Effector memory CD4-positive, alpha-beta T cell (primary cell): ENCODE measurements around the gene SSMEM1.
"Not testable (repeated sequence)": the region's sequence is repeated elsewhere in the genome, so short reads cannot be mapped to it uniquely, and the experiment has no call there.

ENCODE experiments used
- DNase-seq, 3 donors: peaks; one replicate each; pipeline ENCODE4 v3.0.0-alpha.2; 2020
- H3K27ac ChIP-seq: 2 replicates; pipeline ENCODE4 v1.7.0; 2013; ENCODE audit warnings: mild to moderate bottlenecking, low read length, moderate library complexity; ENCODE audit not compliant: insufficient read depth, poor library complexity, severe bottlenecking
- H3K27me3 ChIP-seq: replicated peaks from 2 replicates; pipeline ENCODE4 v1.7.0; 2013; ENCODE audit warnings: mild to moderate bottlenecking, low read length; ENCODE audit not compliant: insufficient read depth, control insufficient read depth, poor library complexity, severe bottlenecking
- H3K36me3 ChIP-seq: 2 replicates; pipeline ENCODE4 v1.7.0; 2013; ENCODE audit warnings: mild to moderate bottlenecking, low read length, moderate library complexity; ENCODE audit not compliant: control insufficient read depth, insufficient read depth
- H3K4me1 ChIP-seq: 2 replicates; pipeline ENCODE4 v1.7.0; 2013; ENCODE audit warnings: low read length, mild to moderate bottlenecking; ENCODE audit not compliant: control insufficient read depth, insufficient read depth, poor library complexity, severe bottlenecking
- H3K4me3 ChIP-seq: 2 replicates; pipeline ENCODE4 v1.7.0; 2013; ENCODE audit warnings: low read length, low read depth, mild to moderate bottlenecking; ENCODE audit not compliant: insufficient read depth, poor library complexity, severe bottlenecking
- H3K9me3 ChIP-seq: 2 replicates; pipeline ENCODE4 v1.7.0; 2013; ENCODE audit warnings: mild to moderate bottlenecking, low read length, moderate library complexity; ENCODE audit not compliant: control insufficient read depth

The SSMEM1 gene

GRCh38 chr7:130224923-130225322 lies 17.3 kb downstream of the SSMEM1 start:
- H3K27me3 ChIP-seq, H3K9me3 ChIP-seq, H3K36me3 ChIP-seq, H3K4me1 ChIP-seq, H3K4me3 ChIP-seq, H3K27ac ChIP-seq, DNase-seq: not testable (repeated sequence)

- no peak overlapping the region for H3K4me3 ChIP-seq
- H3K9me3 ChIP-seq = no peaks in the 10 kb centered on the region
- no peak for DNase-seq
- no peaks in the 10 kb centered on the region for H3K36me3 ChIP-seq
- no peaks in the 10 kb centered on the region for H3K4me1 ChIP-seq
- H3K27ac ChIP-seq = no peak overlapping the region
- no peaks in the 10 kb centered on the region for H3K27me3 ChIP-seq
Observed at GRCh38 chr7:130226333-130226732, 18.7 kb downstream of the SSMEM1 start.

GRCh38 chr7:130227883-130228575 lies 20.4 kb downstream of the SSMEM1 start:
- no peaks in the 10 kb centered on the region for H3K36me3 ChIP-seq
- no peak overlapping the region for H3K27ac ChIP-seq
- no peaks in the 10 kb centered on the region for H3K9me3 ChIP-seq
- no peaks in the 10 kb centered on the region for H3K4me1 ChIP-seq
- no peaks in the 10 kb centered on the region for H3K27me3 ChIP-seq
- DNase-seq = no peak
- no peak overlapping the region for H3K4me3 ChIP-seq

GRCh38 chr7:130228840-130229502 lies 21.3 kb downstream of the SSMEM1 start:
- Histone ChIP-seq H3K4me1 (no peaks in the 10 kb centered on the region), H3K27ac (no peak overlapping the region), H3K36me3 (no peaks in the 10 kb centered on the region), H3K4me3 (no peak overlapping the region), H3K9me3 (no peaks in the 10 kb centered on the region), H3K27me3 (no peaks in the 10 kb centered on the region)
- no peak for DNase-seq

- H3K4me3 ChIP-seq, H3K27ac ChIP-seq, H3K27me3 ChIP-seq, H3K4me1 ChIP-seq, H3K36me3 ChIP-seq, H3K9me3 ChIP-seq, DNase-seq: not testable (repeated sequence)
Observed at GRCh38 chr7:130229981-130230380, 22.3 kb downstream of the SSMEM1 start.

GRCh38 chr7:130231792-130232191 lies 24.1 kb downstream of the SSMEM1 start:
- Histone ChIP-seq H3K27ac (no peak overlapping the region), H3K4me1 (no peaks in the 10 kb centered on the region), H3K4me3 (no peak overlapping the region), H3K9me3 (no peaks in the 10 kb centered on the region), H3K36me3 (no peaks in the 10 kb centered on the region), H3K27me3 (no peaks in the 10 kb centered on the region)
- DNase-seq = no peak

GRCh38 chr7:130232209-130232608 lies 24.5 kb downstream of the SSMEM1 start:
- Histone ChIP-seq H3K4me1 (no peaks in the 10 kb centered on the region), H3K27ac (no peak overlapping the region), H3K27me3 (no peaks in the 10 kb centered on the region), H3K4me3 (no peak overlapping the region), H3K36me3 (no peaks in the 10 kb centered on the region), H3K9me3 (no peaks in the 10 kb centered on the region)
- DNase-seq = no peak

- Histone ChIP-seq H3K4me1 (no peaks in the 10 kb centered on the region), H3K27me3 (no peaks in the 10 kb centered on the region), H3K9me3 (no peaks in the 10 kb centered on the region), H3K36me3 (no peaks in the 10 kb centered on the region), H3K4me3 (no peak overlapping the region), H3K27ac (no peak overlapping the region)
- no peak for DNase-seq
Observed at GRCh38 chr7:130234078-130234477, 26.4 kb downstream of the SSMEM1 start.

GRCh38 chr7:130236361-130236760 lies 28.7 kb downstream of the SSMEM1 start:
- not testable (repeated sequence) for DNase-seq, H3K4me3 ChIP-seq

GRCh38 chr7:130240240-130240639 lies 32.6 kb downstream of the SSMEM1 start:
- no peak for DNase-seq
- no peaks in the 10 kb centered on the region for H3K36me3 ChIP-seq
- no peak overlapping the region for H3K27ac ChIP-seq
- H3K27me3 ChIP-seq = no peaks in the 10 kb centered on the region
- no peaks in the 10 kb centered on the region for H3K9me3 ChIP-seq
- H3K4me1 ChIP-seq = no peaks in the 10 kb centered on the region
- no peak overlapping the region for H3K4me3 ChIP-seq

More at GRCh38 chr7:130236361-130236760, 28.7 kb downstream of the SSMEM1 start:
- H3K27ac ChIP-seq, H3K27me3 ChIP-seq, H3K9me3 ChIP-seq, H3K36me3 ChIP-seq, H3K4me1 ChIP-seq: not testable (repeated sequence)
